Activated CD4-positive, alpha-beta T cell treated with anti-CD3 and anti-CD28 coated beads, Interleukin-10, Interleukin-2, amounts not matched to agents 100 ng/mL and 50 ng/mL, durations not matched to agents 16 hours and 8 hours (primary cell): ENCODE measurements around the gene CBFA2T3.

Source experiments
- DNase-seq: peaks from one replicate; pipeline ENCODE4 v3.0.0-alpha.2; 2020

CBFA2T3 gene

GRCh38 chr16:88936556-88937205 lies 40.3 kb downstream of the CBFA2T3 start:
- no peak for DNase-seq

- no peak for DNase-seq
Measured at GRCh38 chr16:88936008-88936555, 40.9 kb downstream of the CBFA2T3 start.

DNA sequence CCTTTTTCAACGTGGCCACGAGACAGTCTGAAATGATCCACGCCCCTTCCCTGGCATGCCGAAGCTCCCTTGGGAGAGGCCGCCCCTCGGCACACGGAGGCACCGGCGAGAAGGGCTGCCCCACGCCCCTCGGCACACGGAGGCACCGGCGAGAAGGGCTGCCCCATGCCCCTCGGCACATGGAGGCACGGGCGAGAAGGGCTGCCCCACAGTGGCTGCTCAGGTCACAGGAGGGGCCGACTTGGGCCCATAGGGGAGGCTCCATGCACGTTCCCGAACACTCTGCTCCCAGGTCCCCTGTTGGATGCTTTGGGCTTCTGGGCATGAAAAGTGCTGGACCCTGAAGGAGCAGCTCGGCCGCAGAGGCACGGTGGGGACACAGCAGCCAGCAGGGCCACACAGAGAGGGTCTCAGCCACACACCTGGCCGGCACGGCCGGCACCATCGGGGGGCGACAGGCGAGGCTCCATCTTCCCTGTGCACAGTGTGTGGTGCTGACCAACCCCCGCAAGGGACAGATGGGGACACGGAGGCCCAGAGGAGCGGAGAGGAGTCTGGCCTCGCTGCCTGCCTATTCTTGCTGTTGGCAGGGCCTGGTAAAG lies 42.8 kb downstream of the CBFA2T3 start:
- DNase-seq: no peak

DNA sequence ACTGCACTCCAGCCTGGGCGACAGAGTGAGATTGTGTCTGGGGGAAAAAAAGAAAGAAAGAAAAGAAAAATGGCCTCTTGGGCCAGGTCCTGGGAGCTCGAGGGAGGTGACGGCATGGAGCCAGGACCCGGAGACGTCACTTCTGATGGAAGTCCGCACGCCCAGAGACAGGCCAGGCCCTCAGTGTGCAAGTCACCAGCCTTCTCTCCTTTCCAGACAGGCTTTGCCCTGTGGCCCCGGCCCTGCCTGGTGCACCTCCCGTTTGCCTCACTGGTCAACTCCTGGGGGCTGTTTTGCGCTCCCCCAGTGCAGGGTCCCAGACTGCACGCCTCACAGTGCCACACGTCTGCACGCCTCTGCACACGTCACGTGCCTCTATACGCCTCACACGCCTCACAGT lies 44.1 kb downstream of the CBFA2T3 start:
- no peak for DNase-seq

- no peak for DNase-seq
Measured at GRCh38 chr16:88931936-88932335, 45.1 kb downstream of the CBFA2T3 start.

DNA sequence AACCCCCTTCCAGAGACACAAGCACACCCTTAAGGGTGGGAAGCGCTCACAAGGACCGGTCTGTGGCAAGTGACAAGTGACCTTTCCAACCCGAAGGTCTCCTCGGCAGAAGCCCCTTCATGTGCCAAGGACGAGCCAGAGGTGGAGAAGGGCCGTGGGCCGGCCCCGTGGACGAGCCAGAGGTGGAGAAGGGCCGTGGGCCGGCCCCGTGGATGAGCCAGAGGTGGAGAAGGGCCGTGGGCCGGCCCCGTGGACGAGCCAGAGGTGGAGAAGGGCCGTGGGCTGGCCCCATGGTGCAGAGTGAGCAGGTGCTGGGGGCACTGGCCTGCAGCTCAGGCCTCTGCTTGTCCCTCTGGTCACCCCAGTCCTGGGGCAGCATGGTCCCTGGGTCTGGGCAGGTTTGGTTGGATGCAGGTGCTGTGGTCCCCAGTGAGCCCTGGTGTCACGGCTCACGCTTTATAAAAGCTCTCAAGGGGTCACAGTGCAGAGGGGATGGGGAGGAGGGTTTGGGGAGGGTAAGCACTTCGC lies 45.6 kb downstream of the CBFA2T3 start:
- no peak for DNase-seq

DNA sequence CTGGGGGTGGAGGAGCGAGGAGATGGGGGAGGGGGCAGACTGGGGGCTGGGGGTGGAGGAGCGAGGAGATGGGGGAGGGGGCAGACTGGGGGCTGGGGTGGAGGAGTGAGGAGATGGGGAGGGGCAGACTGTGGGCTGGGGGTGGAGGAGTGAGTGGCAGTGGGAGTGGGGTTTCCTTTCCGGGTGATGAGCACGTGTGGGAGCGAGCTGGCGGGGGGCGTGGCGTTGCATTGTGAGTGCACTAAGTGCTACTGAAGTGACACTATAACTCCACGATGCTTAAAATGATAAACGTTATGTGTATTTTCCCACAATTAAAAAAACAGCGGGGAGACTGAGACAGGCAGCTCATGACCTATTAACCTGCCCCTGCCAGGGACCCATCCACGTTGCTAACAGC lies 46.3 kb downstream of the CBFA2T3 start:
- DNase-seq: no peak

DNA sequence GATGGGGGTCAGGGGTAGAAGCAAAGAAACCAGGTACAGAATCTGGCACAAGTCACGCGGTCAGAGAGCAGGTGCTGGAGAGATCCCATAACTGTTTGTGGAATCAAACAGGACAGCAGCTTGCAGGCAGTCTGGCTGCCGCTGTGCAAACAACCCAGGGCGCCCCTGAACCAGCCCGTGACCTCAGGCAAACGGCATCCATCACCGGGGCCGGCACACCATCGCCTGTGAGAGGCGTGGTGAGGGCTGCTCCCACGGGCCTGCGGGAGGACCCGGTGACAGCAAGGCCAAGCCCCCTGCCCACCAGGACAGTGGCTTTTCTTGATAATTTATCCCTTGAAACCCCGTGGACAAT lies 47.9 kb downstream of the CBFA2T3 start:
- DNase-seq: no peak

DNA sequence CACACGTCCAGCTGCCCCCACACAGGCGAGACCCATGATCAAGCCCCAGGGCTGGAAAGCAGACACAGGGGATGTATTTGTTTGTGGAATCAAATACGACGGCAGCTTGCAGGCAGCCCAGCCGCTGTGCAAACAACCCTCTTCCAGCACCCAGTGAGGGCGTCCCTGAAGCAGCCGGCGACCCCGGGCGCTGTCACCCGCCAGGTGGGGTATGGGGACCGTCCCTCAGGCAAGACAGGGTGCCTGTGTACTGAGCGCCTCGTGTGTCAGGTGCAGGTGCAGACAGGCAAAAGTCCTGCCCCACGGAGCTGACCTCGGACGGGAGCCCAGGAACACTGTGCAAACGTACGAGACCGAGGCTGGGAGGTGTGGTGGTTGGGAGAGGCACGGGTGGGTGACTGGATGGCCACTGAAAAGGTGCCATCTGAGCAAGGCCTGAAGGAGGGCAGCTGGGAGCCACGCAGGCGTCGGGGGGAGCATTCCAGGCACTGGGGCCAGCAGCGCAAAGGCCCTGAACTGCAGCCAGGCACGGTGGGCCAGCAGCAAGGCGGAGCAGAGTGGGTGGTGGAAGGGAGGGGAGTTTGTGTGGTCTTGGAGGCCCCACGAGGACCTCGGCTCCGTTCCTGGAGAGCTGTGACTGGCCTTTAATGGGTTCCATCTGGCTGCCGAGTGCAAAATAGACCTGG lies 48.5 kb downstream of the CBFA2T3 start:
- no peak for DNase-seq

- no peak for DNase-seq
Measured at GRCh38 chr16:88927661-88928060, 49.3 kb downstream of the CBFA2T3 start.

GRCh38 chr16:88927010-88927409 lies 50.0 kb downstream of the CBFA2T3 start:
- no peak for DNase-seq

DNA sequence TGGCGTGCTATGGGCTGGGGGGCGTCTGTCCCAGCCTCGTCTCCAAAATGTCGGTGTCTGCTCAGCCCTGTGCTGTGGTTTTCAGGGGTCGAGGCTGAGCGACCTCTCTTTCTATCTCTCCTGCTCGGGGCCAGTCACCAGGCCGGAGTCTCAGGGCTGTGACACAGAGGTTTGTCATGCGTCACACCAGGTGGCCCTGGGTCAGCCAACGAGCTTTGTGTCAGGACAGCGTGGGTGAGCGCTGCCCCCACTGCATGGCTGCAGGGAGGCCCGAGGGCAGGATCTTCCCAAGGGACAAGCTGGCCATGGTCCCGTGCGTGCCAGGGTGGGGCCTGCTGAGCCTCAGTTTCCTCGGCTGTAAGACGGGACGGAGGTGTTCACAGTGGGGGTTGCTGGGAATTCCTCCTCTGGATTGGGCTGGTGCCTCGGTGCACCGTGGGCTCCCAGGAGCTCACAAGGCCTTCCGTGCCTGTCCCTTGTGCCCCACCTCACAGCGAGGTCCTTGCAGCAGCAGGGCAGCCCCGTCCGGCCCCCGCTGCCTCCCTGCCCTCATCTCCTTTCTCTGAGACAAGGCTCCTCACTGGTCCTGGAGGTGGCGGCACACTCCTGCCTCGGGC lies 50.5 kb downstream of the CBFA2T3 start:
- DNase-seq: no peak

GRCh38 chr16:88925540-88925887 lies 51.5 kb downstream of the CBFA2T3 start:
- no peak for DNase-seq

GRCh38 chr16:88924834-88925539 lies 52.0 kb downstream of the CBFA2T3 start:
- DNase-seq: peak; percentile 43

DNA sequence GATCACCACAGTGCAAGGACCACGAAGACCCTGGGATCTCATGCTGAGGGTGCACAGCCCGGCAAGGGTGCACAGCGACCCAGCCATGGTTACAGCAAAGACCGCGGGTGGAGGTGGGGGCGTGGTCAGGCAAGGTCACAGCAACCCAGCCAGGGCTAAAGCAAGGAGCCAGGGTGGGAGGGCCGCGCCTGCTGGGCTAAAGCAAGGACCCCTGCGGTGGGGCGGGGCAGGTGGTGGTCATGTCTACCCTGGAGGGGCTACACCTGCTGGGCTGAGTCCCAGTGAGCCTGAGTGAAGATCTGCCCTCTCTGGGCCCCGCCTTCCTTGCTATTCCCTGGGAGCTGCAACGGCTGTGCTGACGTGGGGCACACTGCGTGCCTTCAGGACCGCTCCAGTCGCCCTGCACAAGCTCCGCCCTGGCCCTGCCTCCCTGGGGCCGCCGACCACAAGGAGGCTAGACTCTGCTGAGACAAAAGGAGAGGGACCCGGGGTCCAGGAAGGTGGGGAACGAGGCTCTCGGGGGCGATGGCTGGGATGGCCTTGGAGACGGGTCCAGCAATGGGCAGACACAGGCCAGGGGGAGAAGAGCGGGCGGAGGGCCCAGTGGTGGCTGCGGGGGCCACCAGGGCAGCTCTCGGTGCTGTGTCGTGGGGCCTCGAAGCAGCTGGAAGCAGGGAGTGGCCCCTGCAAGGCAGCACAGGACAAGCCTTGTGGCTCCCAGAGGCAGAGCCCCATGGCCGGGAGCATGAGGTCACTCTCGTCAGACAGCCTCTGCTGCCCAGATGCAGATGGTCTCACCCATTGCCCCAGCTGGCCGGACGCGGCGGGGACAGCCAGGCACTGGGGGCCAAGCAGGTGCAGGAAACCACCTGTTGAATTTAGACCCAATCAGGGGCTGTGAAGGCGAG lies 52.8 kb downstream of the CBFA2T3 start:
- no peak for DNase-seq

DNA sequence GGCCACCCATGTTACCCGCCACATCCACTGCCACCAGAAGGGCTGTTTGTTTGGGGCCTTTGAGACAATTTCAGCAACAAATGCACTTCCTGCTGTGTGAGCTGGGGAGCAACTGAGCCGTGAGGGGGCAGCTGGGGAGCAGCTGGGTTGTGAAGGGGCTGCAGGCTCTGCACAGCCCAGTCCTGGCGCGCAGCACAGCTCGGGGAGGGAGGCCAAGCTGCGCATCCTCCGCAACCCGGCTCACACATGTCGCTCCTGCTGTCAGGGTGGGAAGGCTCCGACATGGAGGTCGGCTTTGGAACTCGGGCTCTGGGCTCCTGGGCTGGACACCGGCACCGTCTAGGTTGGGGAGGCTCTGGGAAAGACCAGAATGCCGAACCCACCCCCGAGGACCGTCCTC lies 53.6 kb downstream of the CBFA2T3 start:
- DNase-seq: no peak

DNA sequence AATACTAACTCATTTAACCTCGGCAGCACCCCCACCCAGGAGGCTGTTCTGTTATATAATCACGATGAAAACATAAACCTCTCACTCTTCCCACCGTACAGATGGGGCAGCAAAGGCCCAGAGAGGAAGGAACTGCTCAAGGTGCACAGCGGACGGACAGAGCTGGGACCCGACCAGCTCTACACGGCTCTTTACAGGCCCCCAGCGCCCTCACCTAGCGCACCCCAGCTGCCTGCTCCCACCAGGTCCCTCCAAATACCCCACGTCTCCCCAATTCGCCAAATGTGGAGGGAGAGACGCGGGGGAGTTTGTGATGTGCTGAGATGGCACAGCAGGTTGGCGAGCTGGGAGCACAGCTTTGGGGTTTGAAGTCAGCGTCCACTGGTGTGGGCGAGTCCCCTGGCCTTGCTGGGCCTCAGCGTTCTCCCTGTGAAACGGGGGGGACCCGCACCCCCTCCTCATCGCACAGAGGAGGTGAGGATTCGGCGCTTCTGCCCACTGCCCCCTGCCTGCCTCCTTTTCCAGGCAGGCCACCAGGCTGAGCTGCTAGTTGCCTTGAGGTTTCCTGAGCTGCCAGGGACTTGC lies 54.1 kb downstream of the CBFA2T3 start:
- no peak for DNase-seq

- DNase-seq: no peak
Measured at GRCh38 chr16:88922114-88922825, 54.7 kb downstream of the CBFA2T3 start.

DNA sequence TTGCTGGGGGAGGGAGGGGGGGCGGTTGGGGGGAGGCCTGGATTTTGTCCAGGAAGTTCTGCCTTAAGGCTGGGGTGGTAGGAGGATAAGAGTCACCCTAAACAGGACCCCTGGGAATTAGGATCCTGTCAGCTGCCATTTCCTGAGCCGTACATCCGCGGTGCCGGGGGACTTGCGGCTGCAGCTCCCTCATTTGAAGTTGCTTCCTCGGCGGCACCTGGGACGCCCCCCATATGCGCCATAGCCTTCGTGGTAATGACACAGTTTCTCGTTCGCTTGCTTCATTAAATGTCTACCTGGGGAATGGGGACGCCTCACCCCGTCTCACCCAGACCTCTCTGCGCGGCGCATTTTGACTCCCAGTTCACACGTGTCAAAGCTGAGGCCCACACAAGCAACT lies 55.4 kb downstream of the CBFA2T3 start:
- no peak for DNase-seq
